K562 (cell line): ENCODE data around the gene MRPS5. TPM values are rescaled to one million over a fixed set of nuclear protein-coding genes. Genes with fewer than 3 reads are reported as not detected.

Source experiments
- ARID4B ChIP-seq: sonication (generic); formaldehyde crosslinking; IDR thresholded peaks from 2 replicates; pipeline ENCODE4 v1.8.0; 2022; ENCODE audit warnings: mild to moderate bottlenecking, missing genetic modification reagents
- BCOR ChIP-seq: fragments of 450-650 bp; IDR thresholded peaks from 2 replicates; pipeline ENCODE4 v1.6.1; 2016
- CBX1 ChIP-seq: sonication (generic); IDR thresholded peaks from 2 replicates; pipeline ENCODE4 v1.6.1; 2016; ENCODE audit warnings: antibody characterized with exemption, low read depth, mild to moderate bottlenecking
- E2F4 ChIP-seq: sonication (generic); formaldehyde crosslinking; IDR thresholded peaks from 2 replicates; pipeline ENCODE4 v1.8.0; 2022; ENCODE audit warnings: mild to moderate bottlenecking, low read depth, missing genetic modification reagents
- ESRRA ChIP-seq: fragments of 450-650 bp; IDR thresholded peaks from 2 replicates; pipeline ENCODE4 v1.6.1; 2014; ENCODE audit warnings: low read depth, mild to moderate bottlenecking, moderate library complexity, borderline replicate concordance
- FOXP1 ChIP-seq: sonication (generic); formaldehyde crosslinking; IDR thresholded peaks from 2 replicates; pipeline ENCODE4 v1.8.0; 2022; ENCODE audit warnings: mild to moderate bottlenecking, missing genetic modification reagents
- HDAC2 ChIP-seq: fragments of 450-650 bp; IDR thresholded peaks from 2 replicates; pipeline ENCODE4 v1.6.1; 2016; ENCODE audit warnings: mild to moderate bottlenecking
- HDAC8 ChIP-seq: fragments of 450-650 bp; IDR thresholded peaks from 2 replicates; pipeline ENCODE4 v1.6.1; 2016; ENCODE audit warnings: mild to moderate bottlenecking, missing genetic modification characterization, moderate library complexity, missing compliant biosample characterization
- HNRNPH1 ChIP-seq: fragments of 200-400 bp; formaldehyde crosslinking; optimal IDR thresholded peaks from 2 replicates; pipeline ENCODE3; 2017; ENCODE audit warnings: low read depth, mild to moderate bottlenecking, low read length, moderate library complexity
- ID3 ChIP-seq, 2 experiments: fragments of 250-450 bp in 1 of 2; fragments of 450-650 bp in 1 of 2; sonication (Bioruptor Pico) in 1 of 2; IDR thresholded peaks; 2 replicates each; pipeline versions ENCODE4 v1.6.1 to v1.8.0; 2016 to 2021; ENCODE audit warnings: mild to moderate bottlenecking in 2 of 2, moderate library complexity in 2 of 2, missing compliant biosample characterization in 1 of 2, missing genetic modification characterization in 1 of 2
- MBD2 ChIP-seq: sonication (generic); IDR thresholded peaks from 2 replicates; pipeline ENCODE4 v1.6.1; 2016; ENCODE audit warnings: low read depth, borderline replicate concordance
- NR4A1 ChIP-seq, 2 experiments: fragments of 250-450 bp in 1 of 2; fragments of 450-650 bp in 1 of 2; sonication (Bioruptor Pico) in 1 of 2; IDR thresholded peaks; 2 replicates each; pipeline versions ENCODE4 v1.4.0 to v1.6.1; 2016 to 2020; ENCODE audit warnings: mild to moderate bottlenecking in 2 of 2, missing compliant biosample characterization in 1 of 2, missing genetic modification characterization in 1 of 2, moderate library complexity in 1 of 2
- POLR2A ChIP-seq: fragments of 450-650 bp; conservative IDR thresholded peaks from 2 replicates; pipeline ENCODE4 v1.6.1; 2016
- POLR3A ChIP-seq: IDR thresholded peaks from 2 replicates; pipeline ENCODE4 v1.6.1; 2011; ENCODE audit warnings: borderline replicate concordance, mild to moderate bottlenecking, moderate library complexity; ENCODE audit not compliant: insufficient read length, insufficient read depth; ENCODE audit errors: extremely low read depth
- RNF2 ChIP-seq: sonication (generic); IDR thresholded peaks from 2 replicates; pipeline ENCODE4 v1.6.1; 2016
- TAF9B ChIP-seq: fragments of 450-650 bp; IDR thresholded peaks from 2 replicates; pipeline ENCODE4 v1.6.1; 2018; ENCODE audit warnings: mild to moderate bottlenecking; ENCODE audit not compliant: partially characterized antibody
- ZBTB7A ChIP-seq: IDR thresholded peaks from 2 replicates; pipeline ENCODE4 v1.6.1; 2011; ENCODE audit warnings: low read depth, mild to moderate bottlenecking, low read length, moderate library complexity, borderline replicate concordance; ENCODE audit not compliant: control insufficient read depth
- ZFP91 ChIP-seq: sonication (generic); formaldehyde crosslinking; IDR thresholded peaks from 2 replicates; pipeline ENCODE4 v1.8.0; 2022; ENCODE audit warnings: mild to moderate bottlenecking, missing genetic modification reagents
- ZNF717 ChIP-seq: fragments of 250-450 bp; sonication (Bioruptor Pico); IDR thresholded peaks from 2 replicates; pipeline ENCODE4 v1.5.0; 2021
- ZZZ3 ChIP-seq: fragments of 450-650 bp; IDR thresholded peaks from 2 replicates; pipeline ENCODE4 v1.6.1; 2016; ENCODE audit warnings: antibody characterized with exemption, mild to moderate bottlenecking, moderate library complexity
- polyA plus RNA-seq, 8 experiments: library from polyadenylated mRNA; depleted of rRNA in 4 of 8; stranded (reverse) in 5 of 8; unstranded in 3 of 8; fragments of >200 nt; fragmentation: Nextera tagmentation in 2 of 8; fragmentation: Illumina TruSeq in 1 of 8; extraction: Ambion mirVana in 2 of 8; extraction: Trizol in 1 of 8; gene quantifications; 2 replicates each; pipeline versions ENCODE4 v1.2.1 to v1.2.3, GENCODE V29; 2011 to 2014; ENCODE audit warnings: inconsistent platforms in 1 of 8, missing spikeins in 1 of 8
- total RNA-seq, 7 experiments: library from RNA; depleted of rRNA in 6 of 7; stranded (reverse); fragments of >200 nt in 6 of 7; fragmentation: Illumina TruSeq in 2 of 7; extraction: Trizol in 2 of 7; gene quantifications; 2 replicates each; pipeline versions ENCODE4 v1.2.1 to v1.2.3, GENCODE V29; 2011 to 2021; ENCODE audit warnings: low replicate concordance in 1 of 7

MRPS5 gene
- total and polyA plus RNA-seq, 9 of the 15 experiments (the other 6 are each of a cell fraction or from before 2014, with no cell fraction given) = 85.0 to 162 (median 118) TPM

GRCh38 chr2:95121407-95122196, at the start of gene MRPS5 (continued):
- 0 out of 2 replicates have a peak, but pooled peaks have one; percentile 39 for TF ChIP-seq E2F4 (CRISPR knock-in tag)
- peak; percentile 69; the same call in 1 of the 2 replicates for TF ChIP-seq ZBTB7A
- TF ChIP-seq POLR2A = peak; percentile 85
- TF ChIP-seq FOXP1 = 0 out of 2 replicates have a peak, but pooled peaks have one; percentile 67
- peak; percentile 78; the same call in 1 of the 2 replicates for TF ChIP-seq HDAC2
- 0 out of 2 replicates have a peak, but pooled peaks have one; percentile 27 for TF ChIP-seq RNF2
- TF ChIP-seq NR4A1 (CRISPR knock-in tag; IDR thresholded peaks at IDR 0.05) = no peak
- TF ChIP-seq NR4A1 (tag; IDR thresholded peaks at IDR 0.05) = no peak
- TF ChIP-seq ZZZ3 = no peak
- TF ChIP-seq TAF9B = peak; percentile 53
- no peak for TF ChIP-seq HNRNPH1
- TF ChIP-seq ZFP91 (CRISPR knock-in tag) = 0 out of 2 replicates have a peak, but pooled peaks have one; percentile 22
- no peak for TF ChIP-seq ZNF717
- peak; percentile 90; the same call in 1 of the 2 replicates for TF ChIP-seq CBX1
- TF ChIP-seq HDAC8 (tag) = 0 out of 2 replicates have a peak, but pooled peaks have one; percentile 25
- TF ChIP-seq POLR3A = no peak
- peak; percentile 85 for TF ChIP-seq ESRRA
- TF ChIP-seq ID3 (CRISPR knock-in tag; IDR thresholded peaks at IDR 0.05) = no peak
- peak; percentile 51; the same call in 1 of the 2 replicates for TF ChIP-seq ID3 (tag; IDR thresholded peaks at IDR 0.05)
- peak; percentile 83 for TF ChIP-seq ARID4B
- peak; percentile 98 for TF ChIP-seq BCOR
- TF ChIP-seq MBD2 = peak; percentile 21; the same call in 1 of the 2 replicates
